KBM-7 (cell line): ENCODE measurements around the gene CTSO.
"Not testable (repeated sequence)": the region's sequence is repeated elsewhere in the genome, so short reads cannot be mapped to it uniquely, and the experiment has no call there.

Source experiments
- DNase-seq: peaks from one replicate; pipeline ENCODE4 v3.0.0-alpha.2; 2015
- in situ Hi-C: fragments of 300-500 bp; cut with MboI; formaldehyde crosslinking; loops from 2 replicates; pipeline ENCODE4 v1.14.3; 2020; ENCODE audit warnings: low sequenced_read_pairs, low pct_unique_long_range_greater_than_20kb, mixed read lengths

Gene CTSO

GRCh38 chr4:155959417-155959816 is 5.8 kb upstream of the CTSO start:
- in situ Hi-C loops, result no loop called here
- DNase-seq, result no peak

- in situ Hi-C loops, result no loop called here
- no peak for DNase-seq
Observed at GRCh38 chr4:155956461-155956860, 2.8 kb upstream of the CTSO start.

- no peak for DNase-seq
- in situ Hi-C loops, result no loop called here
Observed at GRCh38 chr4:155954939-155955338, 1.3 kb upstream of the CTSO start.

- no peak for DNase-seq
- in situ Hi-C loops, result no loop called here
Observed at GRCh38 chr4:155954118-155954685, 536 bp upstream of the CTSO start.

GRCh38 chr4:155952501-155952901 is 1.2 kb downstream of the CTSO start:
- no peak for DNase-seq
- in situ Hi-C loops, result no loop called here

- no peak for DNase-seq
- in situ Hi-C loops, result no loop called here
Observed at GRCh38 chr4:155950461-155950860, 3.2 kb downstream of the CTSO start.

GRCh38 chr4:155948541-155948940 is 5.1 kb downstream of the CTSO start:
- in situ Hi-C loops, result no loop called here
- no peak for DNase-seq

- in situ Hi-C loops, result no loop called here
- no peak for DNase-seq
Observed at GRCh38 chr4:155946486-155946885, 7.2 kb downstream of the CTSO start.

- in situ Hi-C loops, result no loop called here
- no peak for DNase-seq
Observed at GRCh38 chr4:155944516-155944915, 9.2 kb downstream of the CTSO start.

- no peak for DNase-seq
- in situ Hi-C loops, result no loop called here
Observed at GRCh38 chr4:155943605-155944291, 9.9 kb downstream of the CTSO start.

- in situ Hi-C loops, result no loop called here
- no peak for DNase-seq
Observed at GRCh38 chr4:155941820-155942219, 11.8 kb downstream of the CTSO start.

GRCh38 chr4:155941085-155941790 is 12.4 kb downstream of the CTSO start:
- in situ Hi-C loops, result no loop called here
- DNase-seq, result no peak

- no peak for DNase-seq
- in situ Hi-C loops, result no loop called here
Observed at GRCh38 chr4:155935389-155935986, 18.2 kb downstream of the CTSO start.

- DNase-seq, in situ Hi-C loops: not testable (repeated sequence)
Observed at GRCh38 chr4:155934634-155935033, 19.0 kb downstream of the CTSO start.

GRCh38 chr4:155931634-155932033 is 22.0 kb downstream of the CTSO start:
- in situ Hi-C loops, result no loop called here
- DNase-seq, result no peak

- in situ Hi-C loops, result no loop called here
- no peak for DNase-seq
Observed at GRCh38 chr4:155930330-155930729, 23.3 kb downstream of the CTSO start.

GRCh38 chr4:155929833-155930232 is 23.8 kb downstream of the CTSO start:
- in situ Hi-C loops, result no loop called here
- peak; percentile 15 for DNase-seq

GRCh38 chr4:155924637-155925036 is 29.0 kb downstream of the CTSO start:
- in situ Hi-C loops, result no loop called here
- DNase-seq, result no peak

- no peak for DNase-seq
- in situ Hi-C loops, result no loop called here
Observed at GRCh38 chr4:155921597-155921996, 32.1 kb downstream of the CTSO start.

- no peak for DNase-seq
- in situ Hi-C loops, result no loop called here
Observed at GRCh38 chr4:155914782-155915181, 38.9 kb downstream of the CTSO start.
